HepG2 (cell line): Measurements from ENCODE around the gene FCAMR. TPM values are rescaled to one million over a fixed set of nuclear protein-coding genes. Genes with fewer than 3 reads are reported as not detected.

Source experiments
- ATAC-seq: fragments of 200-7000 bp; cut with Tn5 transposase; 3 replicates; pipeline ENCODE4 v1.9.1; 2020; ENCODE audit warnings: mild to moderate bottlenecking, moderate library complexity
- BruUV-seq: library from RNA; stranded (reverse); fragments of 400-500 nt; replicated peaks from 2 replicates; lab custom pipeline; 2021; lab: Mats Ljungman, UMichigan
- CTCF ChIA-PET: fragments of 300-600 bp; formaldehyde crosslinking; extraction: SDS; loops from one replicate; lab custom pipeline; 2021; ENCODE audit warnings: low total read pairs, inconsistent platforms, low intra/inter-chr PET ratio; lab: Yijun Ruan, JAX
- POLR2A ChIA-PET: fragments of 350-600 bp; sonication (Branson Sonifier 250); formaldehyde crosslinking; loops from one replicate; lab custom pipeline; 2020; ENCODE audit warnings: antibody characterized with exemption, inconsistent platforms; lab: Yijun Ruan, JAX
- DNase-seq: peaks from one replicate; pipeline ENCODE4 v3.0.0-alpha.2; 2015; ENCODE audit warnings: low spot score
- FAIRE-seq: peaks from 3 replicates; lab custom pipeline; 2011; peaks lifted over from hg19 to GRCh38; lab: Jason Lieb, UNC
- H2AFZ ChIP-seq: one replicate; pipeline ENCODE4 v1.6.1; 2011; ENCODE audit warnings: low read length, inconsistent platforms
- H3K27ac ChIP-seq: fragments of 300-600 bp; 3 replicates; pipeline ENCODE4 v1.8.0; 2011; ENCODE audit warnings: mixed run types, mild to moderate bottlenecking, mixed read lengths, low read length, inconsistent platforms; ENCODE audit not compliant: insufficient read depth; ENCODE audit errors: extremely low read length
- H3K27me3 ChIP-seq, 2 experiments: fragments of 200-600 bp in 1 of 2; 2 replicates in 1 of 2; 3 replicates in 1 of 2; pipeline versions ENCODE4 v1.6.0 to v1.8.0; 2011; ENCODE audit warnings: low read length in 2 of 2, mild to moderate bottlenecking in 2 of 2, moderate library complexity in 2 of 2, inconsistent platforms in 1 of 2; ENCODE audit not compliant: insufficient read depth in 2 of 2, control insufficient read depth in 1 of 2
- H3K36me3 ChIP-seq, 2 experiments: fragments of 200-600 bp in 1 of 2; replicated peaks in 1 of 2; 2 replicates in 1 of 2; 3 replicates in 1 of 2; pipeline versions ENCODE4 v1.5.1 to v1.8.0; 2011; ENCODE audit warnings: low read length in 2 of 2, inconsistent platforms in 1 of 2; ENCODE audit not compliant: insufficient read depth in 2 of 2, control insufficient read depth in 1 of 2
- H3K4me1 ChIP-seq: 2 replicates; pipeline ENCODE4 v1.5.1; 2012; ENCODE audit warnings: low read length, inconsistent platforms; ENCODE audit not compliant: insufficient read depth
- H3K4me2 ChIP-seq: 2 replicates; pipeline ENCODE4 v1.6.0; 2011; ENCODE audit warnings: low read depth, low read length, inconsistent platforms
- H3K4me3 ChIP-seq, 3 experiments: fragments of 200-600 bp in 1 of 3; sonication (generic), shearing (Covaris generic) in 1 of 3; replicated peaks in 1 of 3; 2 replicates each; pipeline ENCODE4 v1.5.1; 2011 to 2016; ENCODE audit warnings: low read length in 3 of 3, inconsistent platforms in 2 of 3, low read depth in 2 of 3, mild to moderate bottlenecking in 2 of 3, control low read depth in 1 of 3, mixed read lengths in 1 of 3; ENCODE audit not compliant: insufficient read depth in 1 of 3
- H3K79me2 ChIP-seq: one replicate; pipeline ENCODE4 v1.6.1; 2011; ENCODE audit warnings: low read length, inconsistent platforms; ENCODE audit not compliant: insufficient read depth
- H3K9ac ChIP-seq: 2 replicates; pipeline ENCODE4 v1.6.0; 2011; ENCODE audit warnings: mild to moderate bottlenecking, low read depth, low read length, inconsistent platforms; ENCODE audit not compliant: insufficient read depth
- H3K9me3 ChIP-seq: 2 replicates; pipeline ENCODE4 v1.5.1; 2012; ENCODE audit warnings: mild to moderate bottlenecking, low read length
- H4K20me1 ChIP-seq: 2 replicates; pipeline ENCODE4 v1.6.0; 2011; ENCODE audit warnings: inconsistent platforms, mild to moderate bottlenecking, low read length, moderate library complexity; ENCODE audit not compliant: insufficient read depth
- CCDC6 ChIP-seq: sonication (generic); formaldehyde crosslinking; IDR thresholded peaks from 2 replicates; pipeline ENCODE4 v1.8.1; 2022; ENCODE audit warnings: mild to moderate bottlenecking, missing genetic modification reagents, moderate library complexity
- CHD4 ChIP-seq: fragments of 200-600 bp; sonication (generic); IDR thresholded peaks from 2 replicates; pipeline ENCODE4 v1.7.0; 2017; ENCODE audit warnings: mild to moderate bottlenecking, low read length, borderline replicate concordance
- GTF3A ChIP-seq: sonication (generic); formaldehyde crosslinking; conservative IDR thresholded peaks from 2 replicates; pipeline ENCODE4 v1.4.0; 2020; ENCODE audit warnings: mild to moderate bottlenecking, missing genetic modification reagents
- KAT8 ChIP-seq: IDR thresholded peaks from 2 replicates; pipeline ENCODE4 v1.6.1; 2016; ENCODE audit warnings: missing genetic modification reagents, missing compliant biosample characterization
- MBD4 ChIP-seq: IDR thresholded peaks from 2 replicates; pipeline ENCODE4 v1.6.1; 2012; ENCODE audit warnings: low read length, inconsistent platforms, borderline replicate concordance
- NFRKB ChIP-seq: fragments of 450-650 bp; IDR thresholded peaks from 2 replicates; pipeline ENCODE4 v1.6.1; 2017
- XBP1 ChIP-seq: sonication (generic); formaldehyde crosslinking; IDR thresholded peaks from 2 replicates; pipeline ENCODE4 v1.5.0; 2020; ENCODE audit warnings: missing genetic modification reagents
- YEATS4 ChIP-seq: sonication (generic); formaldehyde crosslinking; IDR thresholded peaks from 2 replicates; pipeline ENCODE4 v1.4.0; 2020; ENCODE audit warnings: missing genetic modification reagents, borderline replicate concordance
- ZFP36 ChIP-seq: fragments of 150-350 bp; IDR thresholded peaks from 2 replicates; pipeline ENCODE4 v1.6.1; 2018; ENCODE audit warnings: borderline replicate concordance, low read length, low read depth; ENCODE audit not compliant: partially characterized antibody
- ZFP90 ChIP-seq: sonication (generic); formaldehyde crosslinking; IDR thresholded peaks from 2 replicates; pipeline ENCODE4 v1.8.0; 2022; ENCODE audit warnings: missing genetic modification reagents, mild to moderate bottlenecking, inconsistent platforms, borderline replicate concordance
- WGBS: methylation state at CpG from one replicate; pipeline ENCODE4 v1.1.6; 2017; ENCODE audit warnings: low lambda C conversion rate; 5-methylcytosine and 5-hydroxymethylcytosine counted together
- in situ Hi-C: cut with HindIII; loops from 2 replicates; pipeline ENCODE4 v1.10.0; 2017; ENCODE audit warnings: low pct_unique_long_range_greater_than_20kb; ENCODE audit not compliant: extremely low pct_ligation_motif_present
- intact Hi-C: fragments of 100-400 bp; cut with micrococcal nuclease; formaldehyde crosslinking; loops from one replicate; pipeline ENCODE4 v1.10.0; 2022; ENCODE audit not compliant: unreplicated experiment
- polyA plus RNA-seq, 8 experiments: library from polyadenylated mRNA; depleted of rRNA in 3 of 8; stranded (reverse) in 7 of 8; unstranded in 1 of 8; fragments of >200 nt; fragmentation: Illumina TruSeq in 4 of 8; extraction: Trizol in 4 of 8; gene quantifications; 2 replicates each; pipeline versions ENCODE4 v1.2.1 to v1.2.3, GENCODE V29; 2011 to 2016; ENCODE audit warnings: low read depth in 4 of 8, missing spikeins in 1 of 8, mixed read lengths in 1 of 8; ENCODE audit not compliant: insufficient read depth in 1 of 8
- total RNA-seq, 5 experiments: library from RNA; depleted of rRNA; stranded (reverse); fragments of >200 nt; fragmentation: Illumina TruSeq; extraction: Trizol; gene quantifications; 2 replicates each; pipeline ENCODE4 v1.2.3, GENCODE V29; 2016; ENCODE audit warnings: low read depth in 1 of 5
- TF ChIP-seq, protein P1 (sequence below): sonication (generic); formaldehyde crosslinking; IDR thresholded peaks from 2 replicates; pipeline ENCODE4 v1.5.1; 2020; ENCODE audit warnings: missing genetic modification reagents, mild to moderate bottlenecking, borderline replicate concordance
- TF ChIP-seq, protein P2 (sequence below): sonication (generic); formaldehyde crosslinking; IDR thresholded peaks from 2 replicates; pipeline ENCODE4 v1.4.0; 2020; ENCODE audit warnings: missing genetic modification reagents
- TF ChIP-seq, protein P3 (sequence below): sonication (generic); formaldehyde crosslinking; IDR thresholded peaks from 2 replicates; pipeline ENCODE4 v1.5.0; 2020; ENCODE audit warnings: mild to moderate bottlenecking, missing genetic modification reagents
- TF ChIP-seq, protein P4 (sequence below): sonication (generic); formaldehyde crosslinking; IDR thresholded peaks from 2 replicates; pipeline ENCODE4 v1.8.1; 2023; ENCODE audit warnings: missing genetic modification reagents, mild to moderate bottlenecking, borderline replicate concordance

Gene FCAMR
- total and polyA plus RNA-seq, 2 of the 13 experiments (the other 11 are each of a cell fraction or from before 2014, with no cell fraction given), result not detected

DNA sequence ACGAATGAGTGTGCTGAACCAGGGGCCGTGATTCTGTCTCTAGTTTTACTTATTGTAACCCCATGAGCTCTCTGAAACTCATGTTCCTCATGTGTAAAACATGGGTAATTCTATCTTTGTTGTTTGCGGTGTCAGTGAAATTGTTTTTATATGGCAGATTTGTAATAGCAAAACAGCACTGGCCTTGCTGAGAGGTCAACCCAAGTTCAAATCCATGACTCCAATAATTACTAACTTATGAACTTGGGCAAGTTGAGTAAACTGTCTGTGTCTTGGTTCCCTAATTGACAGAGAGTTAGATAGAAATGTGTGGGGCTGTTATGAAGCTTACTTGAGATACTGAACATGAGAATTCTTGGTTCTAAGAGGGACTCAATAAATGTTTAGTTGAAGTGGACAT lies 44.5 kb upstream of the FCAMR start:
- no peaks in the 10 kb centered on the region for H3K9me3 ChIP-seq
- H3K36me3 ChIP-seq, result no peaks in the 10 kb centered on the region
- peaks cover 25% of the 10 kb centered on the region for H3K4me1 ChIP-seq
- no peak overlapping the region for H3K4me2 ChIP-seq
- no peaks in the 10 kb centered on the region for H3K27me3 ChIP-seq
- TF ChIP-seq NFRKB (no peak), YEATS4 (CRISPR knock-in tag) (no peak), XBP1 (CRISPR knock-in tag) (no peak), KAT8 (no peak), MBD4 (no peak), CHD4 (no peak), ZFP36 (no peak), ZFP90 (CRISPR knock-in tag) (no peak), CCDC6 (no peak), GTF3A (CRISPR knock-in tag) (no peak)
- TF ChIP-seq, protein P1, sequence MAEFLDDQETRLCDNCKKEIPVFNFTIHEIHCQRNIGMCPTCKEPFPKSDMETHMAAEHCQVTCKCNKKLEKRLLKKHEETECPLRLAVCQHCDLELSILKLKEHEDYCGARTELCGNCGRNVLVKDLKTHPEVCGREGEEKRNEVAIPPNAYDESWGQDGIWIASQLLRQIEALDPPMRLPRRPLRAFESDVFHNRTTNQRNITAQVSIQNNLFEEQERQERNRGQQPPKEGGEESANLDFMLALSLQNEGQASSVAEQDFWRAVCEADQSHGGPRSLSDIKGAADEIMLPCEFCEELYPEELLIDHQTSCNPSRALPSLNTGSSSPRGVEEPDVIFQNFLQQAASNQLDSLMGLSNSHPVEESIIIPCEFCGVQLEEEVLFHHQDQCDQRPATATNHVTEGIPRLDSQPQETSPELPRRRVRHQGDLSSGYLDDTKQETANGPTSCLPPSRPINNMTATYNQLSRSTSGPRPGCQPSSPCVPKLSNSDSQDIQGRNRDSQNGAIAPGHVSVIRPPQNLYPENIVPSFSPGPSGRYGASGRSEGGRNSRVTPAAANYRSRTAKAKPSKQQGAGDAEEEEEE, result no peak
- TF ChIP-seq, protein P2, sequence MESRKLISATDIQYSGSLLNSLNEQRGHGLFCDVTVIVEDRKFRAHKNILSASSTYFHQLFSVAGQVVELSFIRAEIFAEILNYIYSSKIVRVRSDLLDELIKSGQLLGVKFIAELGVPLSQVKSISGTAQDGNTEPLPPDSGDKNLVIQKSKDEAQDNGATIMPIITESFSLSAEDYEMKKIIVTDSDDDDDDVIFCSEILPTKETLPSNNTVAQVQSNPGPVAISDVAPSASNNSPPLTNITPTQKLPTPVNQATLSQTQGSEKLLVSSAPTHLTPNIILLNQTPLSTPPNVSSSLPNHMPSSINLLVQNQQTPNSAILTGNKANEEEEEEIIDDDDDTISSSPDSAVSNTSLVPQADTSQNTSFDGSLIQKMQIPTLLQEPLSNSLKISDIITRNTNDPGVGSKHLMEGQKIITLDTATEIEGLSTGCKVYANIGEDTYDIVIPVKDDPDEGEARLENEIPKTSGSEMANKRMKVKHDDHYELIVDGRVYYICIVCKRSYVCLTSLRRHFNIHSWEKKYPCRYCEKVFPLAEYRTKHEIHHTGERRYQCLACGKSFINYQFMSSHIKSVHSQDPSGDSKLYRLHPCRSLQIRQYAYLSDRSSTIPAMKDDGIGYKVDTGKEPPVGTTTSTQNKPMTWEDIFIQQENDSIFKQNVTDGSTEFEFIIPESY (CRISPR knock-in tag), result no peak
- TF ChIP-seq, protein P3, sequence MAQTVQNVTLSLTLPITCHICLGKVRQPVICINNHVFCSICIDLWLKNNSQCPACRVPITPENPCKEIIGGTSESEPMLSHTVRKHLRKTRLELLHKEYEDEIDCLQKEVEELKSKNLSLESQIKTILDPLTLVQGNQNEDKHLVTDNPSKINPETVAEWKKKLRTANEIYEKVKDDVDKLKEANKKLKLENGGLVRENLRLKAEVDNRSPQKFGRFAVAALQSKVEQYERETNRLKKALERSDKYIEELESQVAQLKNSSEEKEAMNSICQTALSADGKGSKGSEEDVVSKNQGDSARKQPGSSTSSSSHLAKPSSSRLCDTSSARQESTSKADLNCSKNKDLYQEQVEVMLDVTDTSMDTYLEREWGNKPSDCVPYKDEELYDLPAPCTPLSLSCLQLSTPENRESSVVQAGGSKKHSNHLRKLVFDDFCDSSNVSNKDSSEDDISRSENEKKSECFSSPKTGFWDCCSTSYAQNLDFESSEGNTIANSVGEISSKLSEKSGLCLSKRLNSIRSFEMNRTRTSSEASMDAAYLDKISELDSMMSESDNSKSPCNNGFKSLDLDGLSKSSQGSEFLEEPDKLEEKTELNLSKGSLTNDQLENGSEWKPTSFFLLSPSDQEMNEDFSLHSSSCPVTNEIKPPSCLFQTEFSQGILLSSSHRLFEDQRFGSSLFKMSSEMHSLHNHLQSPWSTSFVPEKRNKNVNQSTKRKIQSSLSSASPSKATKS, result no peak
- TF ChIP-seq, protein P4, sequence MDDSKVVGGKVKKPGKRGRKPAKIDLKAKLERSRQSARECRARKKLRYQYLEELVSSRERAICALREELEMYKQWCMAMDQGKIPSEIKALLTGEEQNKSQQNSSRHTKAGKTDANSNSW (CRISPR knock-in tag), result no peak
- no peaks in the 10 kb centered on the region for H3K79me2 ChIP-seq
- ATAC-seq (no peak), FAIRE-seq (no peak), DNase-seq (no peak)
- no peak overlapping the region for H2AFZ ChIP-seq
- H3K9ac ChIP-seq, result no peak overlapping the region
- POLR2A ChIA-PET, result no interaction called here
- no peaks in the 10 kb centered on the region for H4K20me1 ChIP-seq
- CTCF ChIA-PET, result no interaction called here
- in situ Hi-C loops, result no loop called here
- 74% methylated on average over 3 of the region's 3 CpGs for WGBS
- intact Hi-C loops, result no loop called here
- H3K4me3 ChIP-seq, result no peak overlapping the region
- BruUV-seq, result no TSS peak
- no peak overlapping the region for H3K27ac ChIP-seq
